Esophagus squamous epithelium (tissue), 5 donors: ENCODE data around the gene FH. TPM values are rescaled to one million over a fixed set of nuclear protein-coding genes. Genes with fewer than 3 reads are reported as not detected.

Experiments used
- DNase-seq: peaks from one replicate; lab custom pipeline; 2025; lab: John Stamatoyannopoulos, UW
- H3K27ac ChIP-seq, 4 donors: fragments of 200-600 bp; sonication (generic); one replicate each; pipeline ENCODE4 v1.5.1; 2016 to 2019; ENCODE audit warnings: mild to moderate bottlenecking in 1 of 4
- H3K27me3 ChIP-seq, 4 donors: fragments of 200-600 bp; sonication (generic); 1 replicate in 3 of 4; 2 replicates in 1 of 4; pipeline versions ENCODE4 v1.5.1 to v1.6.0; 2017 to 2021; ENCODE audit warnings: antibody characterized with exemption in 1 of 4
- H3K36me3 ChIP-seq, 3 donors: fragments of 200-600 bp; sonication (generic); one replicate each; pipeline ENCODE4 v1.5.1; 2016 to 2019
- H3K4me1 ChIP-seq, 3 donors: fragments of 200-600 bp; sonication (generic); one replicate each; pipeline ENCODE4 v1.5.1; 2017 to 2019
- H3K4me3 ChIP-seq, 4 donors: fragments of 200-600 bp; sonication (generic); 1 replicate in 3 of 4; 2 replicates in 1 of 4; pipeline ENCODE4 v1.5.1; 2016 to 2019; ENCODE audit warnings: mild to moderate bottlenecking in 2 of 4, moderate library complexity in 1 of 4
- H3K9me3 ChIP-seq, 3 donors: fragments of 200-600 bp; sonication (generic); one replicate each; pipeline ENCODE4 v1.5.1; 2016 to 2019
- POLR2A ChIP-seq, 4 donors: fragments of 450-650 bp; IDR thresholded peaks; one replicate each; pipeline ENCODE4 v1.6.1; 2017; ENCODE audit warnings: antibody characterized with exemption in 4 of 4, mild to moderate bottlenecking in 4 of 4, moderate library complexity in 3 of 4
- WGBS, 2 donors: methylation state at CpG; one replicate each; pipeline ENCODE4 v1.1.5; 2018; 5-methylcytosine and 5-hydroxymethylcytosine counted together
- intact Hi-C: fragments of 100-400 bp; cut with DNase I; formaldehyde crosslinking; loops from one replicate; pipeline ENCODE4 v1.15.0; 2022
- total RNA-seq, 4 donors: library from RNA; depleted of rRNA; stranded (reverse); fragments of >200 nt; gene quantifications; one replicate each; pipeline ENCODE4 v1.1.0, GENCODE V29; 2016
- TF ChIP-seq, protein P1 (sequence below), 6 experiments: fragments of 450-650 bp in 4 of 6; fragments of 200-600 bp in 2 of 6; sonication (generic) in 2 of 6; IDR thresholded peaks; one replicate each; pipeline ENCODE4 v1.5.1; 2016 to 2019; ENCODE audit warnings: antibody characterized with exemption in 6 of 6, mild to moderate bottlenecking in 4 of 6, moderate library complexity in 4 of 6
- donor health status: DM: yes; HTN: yes; CAD: no.

Gene FH
- total RNA-seq, 4 donors from 2014 or later = 44.6 to 101 (median 70.0) TPM

DNA sequence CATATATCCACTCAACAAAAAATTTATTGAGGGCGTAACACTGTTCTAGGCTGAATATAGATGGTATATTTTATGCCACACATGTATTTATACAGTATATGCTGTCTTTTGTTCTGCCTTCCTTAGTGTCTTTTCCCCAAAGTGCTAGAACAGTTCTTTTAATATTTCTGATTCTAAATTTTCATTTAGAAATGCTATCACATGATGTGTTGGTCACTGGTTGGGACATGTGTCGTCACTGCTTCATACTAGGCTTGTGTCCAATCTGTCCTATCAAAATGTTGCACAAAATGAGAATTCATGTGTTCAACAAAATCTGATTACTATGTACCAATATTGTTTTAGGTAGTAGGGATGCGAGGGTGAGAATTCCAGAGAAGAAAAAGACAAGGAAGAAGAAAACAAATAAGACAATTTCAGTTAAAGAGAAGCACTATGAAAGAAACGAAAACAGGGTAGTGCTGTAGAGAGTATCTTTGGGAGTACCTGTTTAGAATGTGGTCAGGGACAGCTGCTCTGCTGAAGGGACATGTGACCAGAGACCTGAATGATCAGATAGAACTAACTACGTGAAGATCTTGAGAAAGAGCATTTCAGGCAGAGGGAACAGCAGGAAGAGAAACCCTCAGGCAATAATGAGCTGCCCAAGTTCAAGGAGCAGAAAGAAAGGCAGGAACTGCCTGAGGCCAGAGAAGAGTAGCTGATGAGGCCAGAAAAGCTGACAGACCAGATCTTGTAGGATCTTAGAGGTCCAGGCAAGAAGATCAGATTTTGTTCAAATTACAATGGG, 14.0 kb upstream of the FH start:
- Histone ChIP-seq H3K4me3 (no peak overlapping the region), H3K27ac (peak overlapping the region in 1 of 4 donors; percentile 7), H3K9me3 (no peaks in the 10 kb centered on the region), H3K27me3 (peaks cover 0 to 6% (median 0%) of the 10 kb centered on the region in 4 donors), H3K36me3 (no peaks in the 10 kb centered on the region), H3K4me1 (peaks cover 0 to 4% (median 0%) of the 10 kb centered on the region in 3 donors)
- TF ChIP-seq, protein P1, sequence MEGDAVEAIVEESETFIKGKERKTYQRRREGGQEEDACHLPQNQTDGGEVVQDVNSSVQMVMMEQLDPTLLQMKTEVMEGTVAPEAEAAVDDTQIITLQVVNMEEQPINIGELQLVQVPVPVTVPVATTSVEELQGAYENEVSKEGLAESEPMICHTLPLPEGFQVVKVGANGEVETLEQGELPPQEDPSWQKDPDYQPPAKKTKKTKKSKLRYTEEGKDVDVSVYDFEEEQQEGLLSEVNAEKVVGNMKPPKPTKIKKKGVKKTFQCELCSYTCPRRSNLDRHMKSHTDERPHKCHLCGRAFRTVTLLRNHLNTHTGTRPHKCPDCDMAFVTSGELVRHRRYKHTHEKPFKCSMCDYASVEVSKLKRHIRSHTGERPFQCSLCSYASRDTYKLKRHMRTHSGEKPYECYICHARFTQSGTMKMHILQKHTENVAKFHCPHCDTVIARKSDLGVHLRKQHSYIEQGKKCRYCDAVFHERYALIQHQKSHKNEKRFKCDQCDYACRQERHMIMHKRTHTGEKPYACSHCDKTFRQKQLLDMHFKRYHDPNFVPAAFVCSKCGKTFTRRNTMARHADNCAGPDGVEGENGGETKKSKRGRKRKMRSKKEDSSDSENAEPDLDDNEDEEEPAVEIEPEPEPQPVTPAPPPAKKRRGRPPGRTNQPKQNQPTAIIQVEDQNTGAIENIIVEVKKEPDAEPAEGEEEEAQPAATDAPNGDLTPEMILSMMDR (IDR thresholded peaks at IDR 0.05) = no peak
- TF ChIP-seq POLR2A (IDR thresholded peaks at IDR 0.05) = no peak
- WGBS, 2 donors = 61 to 62% methylated on average over 5 of the region's 5 CpGs
- DNase-seq = no peak
- intact Hi-C loops = loop anchor here (10.0 kb wide), 2 partner anchors 71 to 301 kb away; no protein-coding TSS in a partner anchor

DNA sequence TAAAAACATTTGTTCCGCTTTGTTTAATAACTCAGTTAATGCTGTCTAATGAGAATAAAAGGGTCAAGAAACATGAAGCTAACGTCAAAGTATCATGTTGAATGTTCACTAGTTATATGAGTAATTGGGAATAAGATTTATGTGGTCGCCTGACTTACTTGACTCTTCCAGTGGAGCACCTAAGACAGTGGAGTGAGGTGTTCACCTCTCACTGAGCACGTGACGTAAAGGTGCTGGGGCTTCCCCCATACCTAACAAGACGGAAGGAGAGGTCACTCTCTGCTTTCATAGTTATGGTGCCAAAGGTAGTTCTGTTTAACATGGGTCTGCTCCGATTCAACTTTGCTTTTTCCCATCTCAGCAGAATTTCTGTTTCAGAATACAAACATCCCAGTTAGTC, 13.3 kb upstream of the FH start:
- Histone ChIP-seq H3K9me3 (no peaks in the 10 kb centered on the region), H3K27me3 (peaks cover 0 to 6% (median 0%) of the 10 kb centered on the region in 4 donors), H3K4me3 (no peak overlapping the region), H3K27ac (peak overlapping the region in 1 of 4 donors; percentile 7), H3K4me1 (peaks cover 0 to 4% (median 0%) of the 10 kb centered on the region in 3 donors), H3K36me3 (no peaks in the 10 kb centered on the region)
- no peak for DNase-seq
- 80 to 81% methylated on average over 7 of the region's 7 CpGs for WGBS, 2 donors
- TF ChIP-seq, protein P1 (IDR thresholded peaks at IDR 0.05) = no peak
- TF ChIP-seq POLR2A (IDR thresholded peaks at IDR 0.05) = no peak
- intact Hi-C loops = loop anchor here (10.0 kb wide), 2 partner anchors 72 to 302 kb away; no protein-coding TSS in a partner anchor

DNA sequence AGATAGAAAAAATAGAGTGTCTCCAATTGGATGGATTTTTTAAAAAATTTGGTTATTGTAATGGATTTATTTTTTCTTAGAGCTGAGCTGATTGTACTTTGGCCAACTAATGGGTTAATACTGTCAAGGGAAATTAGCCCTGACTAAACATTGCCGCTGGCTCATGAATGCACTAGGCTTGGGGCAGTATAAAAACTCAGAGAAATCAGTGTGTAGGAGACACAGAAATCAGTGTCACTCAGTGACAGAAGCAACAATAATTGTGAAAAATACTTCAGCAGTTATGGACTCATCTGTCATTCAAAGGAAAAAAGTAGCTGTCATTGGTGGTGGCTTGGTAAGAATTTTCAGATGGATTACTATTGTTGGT, 12.6 kb upstream of the FH start, which contains the start of gene KMO:
Gene KMO (plus strand): TSS at position 217 of the 370 bp plus-strand sequence. CDS start 67 bp downstream, at position 284.
- no peak for DNase-seq
- Histone ChIP-seq H3K36me3 (no peaks in the 10 kb centered on the region), H3K27ac (peak within 1 kb of the TSS; percentile 22 to 51 (median 24)), H3K9me3 (no peaks in the 10 kb centered on the region), H3K27me3 (peaks cover 0 to 8% (median 0%) of the 10 kb centered on the region in 4 donors), H3K4me3 (peak within 1 kb of the TSS; percentile 33 to 62 (median 45)), H3K4me1 (peaks cover 0 to 4% (median 0%) of the 10 kb centered on the region in 3 donors)
- WGBS, 2 donors = 0 to 8% methylated on average over 1 of the region's 1 CpG
- intact Hi-C loops = loop anchor here (10.0 kb wide), 2 partner anchors 73 to 303 kb away; no protein-coding TSS in a partner anchor
- TF ChIP-seq, protein P1 (IDR thresholded peaks at IDR 0.05) = no peak
- TF ChIP-seq POLR2A (IDR thresholded peaks at IDR 0.05) = no peak

DNA sequence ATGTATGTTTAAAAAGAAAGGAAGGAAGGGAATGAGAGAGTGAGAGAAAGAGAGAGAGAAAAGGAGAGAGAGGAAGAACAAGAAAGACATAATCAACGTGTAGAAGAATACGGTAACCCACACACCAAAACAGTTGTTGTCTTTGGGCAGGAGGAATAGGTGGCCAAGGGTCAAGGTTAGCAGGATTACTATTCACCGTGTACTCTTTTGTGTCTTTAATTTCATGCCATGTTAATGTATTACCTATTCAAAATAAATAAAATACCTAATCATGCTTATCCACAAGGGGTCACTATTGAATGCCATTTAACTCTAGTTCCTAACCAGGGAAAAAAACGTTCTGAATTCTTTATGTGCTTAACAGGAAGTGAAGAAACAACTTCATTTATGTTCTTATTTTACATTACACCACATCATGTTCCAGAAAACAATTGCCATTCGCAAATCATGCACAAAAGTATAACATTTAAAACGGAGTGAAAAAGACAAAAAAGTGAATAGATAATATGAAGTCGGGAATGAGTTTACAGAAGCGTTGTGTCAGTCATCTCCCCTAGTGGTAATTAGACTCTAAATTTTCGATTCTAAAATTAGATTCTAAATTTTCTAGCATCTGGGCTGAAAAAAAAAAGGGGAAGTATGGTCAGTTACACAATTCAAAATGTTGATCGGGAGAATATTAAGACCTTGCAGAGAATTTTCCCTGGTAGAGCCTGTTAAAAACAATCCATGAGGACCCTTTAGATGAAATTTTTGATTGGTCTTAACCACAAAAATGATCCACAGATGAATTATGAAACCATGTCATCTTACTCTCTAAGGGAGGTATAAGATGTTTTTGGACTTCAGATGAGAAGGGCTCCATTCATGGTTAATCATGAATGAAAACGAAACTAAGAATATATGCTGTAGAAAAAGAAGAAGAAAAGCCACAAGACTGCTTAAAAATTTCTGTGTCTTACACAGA, 11.9 kb upstream of the FH start:
- TF ChIP-seq POLR2A (IDR thresholded peaks at IDR 0.05) = no peak
- TF ChIP-seq, protein P1 (IDR thresholded peaks at IDR 0.05) = peak; percentile 39 to 79 (median 61)
- H3K36me3 ChIP-seq = no peaks in the 10 kb centered on the region
- WGBS, 2 donors = 3% methylated on average over 11 of the region's 11 CpGs
- peak overlapping the region; percentile 22 to 51 (median 24) for H3K27ac ChIP-seq
- H3K27me3 ChIP-seq = peaks cover 0 to 10% (median 0%) of the 10 kb centered on the region in 4 donors
- H3K4me1 ChIP-seq = peaks cover 0 to 4% (median 0%) of the 10 kb centered on the region in 3 donors
- no peaks in the 10 kb centered on the region for H3K9me3 ChIP-seq
- no peak for DNase-seq
- intact Hi-C loops = loop anchor here (10.0 kb wide), 2 partner anchors 73 to 303 kb away; no protein-coding TSS in a partner anchor
- H3K4me3 ChIP-seq = peak overlapping the region; percentile 33 to 62 (median 45)
